Astrocyte (in vitro differentiated cells and primary cell): ENCODE data around the gene CNTNAP2.

ENCODE experiments used
- CTCF ChIP-seq: IDR thresholded peaks from 2 replicates; pipeline ENCODE4 v1.5.1; 2011; ENCODE audit warnings: low read depth, mild to moderate bottlenecking, inconsistent platforms, low read length, moderate library complexity; ENCODE audit not compliant: insufficient read depth
- EZH2 ChIP-seq: IDR thresholded peaks from 2 replicates; pipeline ENCODE4 v1.6.1; 2012; ENCODE audit warnings: mild to moderate bottlenecking, low read length, inconsistent platforms; ENCODE audit not compliant: insufficient read depth

- TF ChIP-seq EZH2 (no peak), CTCF (no peak)
Measured at GRCh38 chr7:147636553-147636952, 1520.0 kb downstream of the CNTNAP2 start.
